Lower leg skin (tissue), 3 donors: ENCODE data around the gene MLF2.

ENCODE experiments used
- CTCF ChIP-seq, 3 donors: fragments of 450-650 bp; IDR thresholded peaks; one replicate each; pipeline ENCODE4 v1.5.1; 2016; ENCODE audit warnings: antibody characterized with exemption in 3 of 3, mild to moderate bottlenecking in 3 of 3, moderate library complexity in 2 of 3
- POLR2A ChIP-seq, 2 donors: fragments of 450-650 bp; IDR thresholded peaks; one replicate each; pipeline ENCODE4 v1.6.1; 2016 to 2017; ENCODE audit warnings: antibody characterized with exemption in 2 of 2, mild to moderate bottlenecking in 1 of 2, moderate library complexity in 1 of 2

- TF ChIP-seq CTCF (IDR thresholded peaks at IDR 0.05) (no peak), POLR2A (IDR thresholded peaks at IDR 0.05) (no peak)
Measured at GRCh38 chr12:6770094-6770493, 17.2 kb upstream of the MLF2 start.
